Transverse colon (tissue), 4 donors: ENCODE results near the gene ERF. TPM values are rescaled to one million over a fixed set of nuclear protein-coding genes. Genes with fewer than 3 reads are reported as not detected.

ENCODE experiments used
- DNase-seq: peaks from one replicate; pipeline ENCODE4 v3.0.0-alpha.2; 2019
- H3K27ac ChIP-seq, 4 donors: fragments of 200-600 bp; sonication (generic); 2 replicates each; pipeline ENCODE4 v1.5.1; 2016 to 2018; ENCODE audit warnings: inconsistent platforms in 4 of 4
- H3K27me3 ChIP-seq: fragments of 200-600 bp; sonication (generic); 2 replicates; pipeline ENCODE4 v1.5.1; 2017; ENCODE audit warnings: inconsistent platforms
- H3K36me3 ChIP-seq, 4 donors: fragments of 200-600 bp; sonication (generic); 2 replicates each; pipeline ENCODE4 v1.5.1; 2017 to 2019; ENCODE audit warnings: inconsistent platforms in 4 of 4
- H3K4me1 ChIP-seq, 4 donors: fragments of 200-600 bp; sonication (generic); 2 replicates each; pipeline ENCODE4 v1.5.1; 2017 to 2020; ENCODE audit warnings: inconsistent platforms in 4 of 4
- H3K4me3 ChIP-seq, 4 donors: fragments of 200-600 bp; sonication (generic); 1 replicate in 1 of 4; 2 replicates in 3 of 4; pipeline versions ENCODE4 v1.5.1 to v1.6.1; 2017 to 2019; ENCODE audit warnings: inconsistent platforms in 4 of 4
- H3K9me3 ChIP-seq, 2 donors: fragments of 200-600 bp; sonication (generic); 2 replicates each; pipeline ENCODE4 v1.5.1; 2017 to 2019; ENCODE audit warnings: inconsistent platforms in 2 of 2
- CTCF ChIP-seq, 5 experiments: fragments of 200-600 bp in 3 of 5; fragments of 450-650 bp in 2 of 5; sonication (generic) in 3 of 5; IDR thresholded peaks; 1 replicate in 2 of 5; 2 replicates in 3 of 5; pipeline ENCODE4 v1.5.1; 2016 to 2017; ENCODE audit warnings: antibody characterized with exemption in 5 of 5, inconsistent platforms in 3 of 5, mild to moderate bottlenecking in 2 of 5, moderate library complexity in 1 of 5
- EP300 ChIP-seq: sonication (generic); formaldehyde crosslinking; IDR thresholded peaks from one replicate; pipeline ENCODE4 v1.6.1; 2017; ENCODE audit warnings: antibody characterized with exemption, low read depth
- POLR2A ChIP-seq: fragments of 450-650 bp; IDR thresholded peaks from one replicate; pipeline ENCODE4 v1.6.1; 2016; ENCODE audit warnings: antibody characterized with exemption, mild to moderate bottlenecking, moderate library complexity
- POLR2AphosphoS5 ChIP-seq, 3 donors: sonication (generic); formaldehyde crosslinking; IDR thresholded peaks; one replicate each; pipeline ENCODE4 v1.6.1; 2016; ENCODE audit warnings: antibody characterized with exemption in 3 of 3
- WGBS, 2 donors: methylation state at CpG; one replicate each; pipeline ENCODE4 v1.1.5; 2018; ENCODE audit warnings: low coverage in 1 of 2; 5-methylcytosine and 5-hydroxymethylcytosine counted together
- in situ Hi-C, 4 donors: fragments of 200-750 bp; cut with MboI; loops; one replicate each; pipeline versions ENCODE4 v1.15.0 to v1.15.1; 2017; ENCODE audit warnings: low sequenced_read_pairs in 3 of 4, low pct_ligation_motif_present in 1 of 4, low pct_unique_long_range_greater_than_20kb in 1 of 4
- intact Hi-C: fragments of 100-400 bp; cut with DNase I; formaldehyde crosslinking; loops from one replicate; pipeline ENCODE4 v1.15.1; 2023; ENCODE audit warnings: low total_unique reads
- total RNA-seq, 4 donors: library from RNA; depleted of rRNA; stranded (reverse); fragments of >200 nt; gene quantifications; one replicate each; pipeline ENCODE4 v1.1.0, GENCODE V29; 2016

ERF gene
- total RNA-seq, 4 donors from 2014 or later, result 20.9 to 67.3 (median 30.5) TPM

GRCh38 chr19:42284066-42284501, 29.2 kb upstream of the ERF start:
- Histone ChIP-seq H3K4me1 (peaks cover 43 to 67% (median 58%) of the 10 kb centered on the region in 4 donors), H3K36me3 (peaks cover 0 to 3% (median 1%) of the 10 kb centered on the region in 4 donors), H3K27ac (peak overlapping the region; percentile 91 to 99 (median 92)), H3K4me3 (peak overlapping the region in 3 of 4 donors; percentile 49 to 73 (median 53)), H3K27me3 (no peaks in the 10 kb centered on the region), H3K9me3 (no peaks in the 10 kb centered on the region)
- intact Hi-C loops (no loop called here), in situ Hi-C loops (no loop called here)
- TF ChIP-seq CTCF (IDR thresholded peaks at IDR 0.05), result no peak
- TF ChIP-seq POLR2AphosphoS5 (IDR thresholded peaks at IDR 0.05), result no peak
- no peak for TF ChIP-seq POLR2A
- TF ChIP-seq EP300, result no peak
- DNase-seq, result peak; percentile 89
- 0% methylated on average over 24 of the region's 76 CpGs; no CpG with 5 or more reads in 1 of the 2 donors for WGBS, 2 donors

GRCh38 chr19:42283188-42284065, 28.5 kb upstream of the ERF start:
- TF ChIP-seq EP300, result no peak
- TF ChIP-seq CTCF (IDR thresholded peaks at IDR 0.05), result peak in 1 of 5 experiments; percentile 21
- TF ChIP-seq POLR2AphosphoS5 (IDR thresholded peaks at IDR 0.05), result peak; percentile 75 to 80 (median 76)
- peak; percentile 61 for TF ChIP-seq POLR2A
- no peaks in the 10 kb centered on the region for H3K36me3 ChIP-seq
- peak overlapping the region; percentile 91 to 99 (median 92) for H3K27ac ChIP-seq
- H3K27me3 ChIP-seq, result no peaks in the 10 kb centered on the region
- H3K9me3 ChIP-seq, result no peaks in the 10 kb centered on the region
- H3K4me3 ChIP-seq, result peak overlapping the region; percentile 46 to 73 (median 53)
- 1 to 7% methylated on average over 10 to 57 of the region's 74 CpGs for WGBS, 2 donors
- DNase-seq, result peak; percentile 97
- intact Hi-C loops, result no loop called here
- in situ Hi-C loops, result no loop called here
- H3K4me1 ChIP-seq, result peaks cover 49 to 72% (median 64%) of the 10 kb centered on the region in 4 donors

- Histone ChIP-seq H3K4me1 (peaks cover 55 to 78% (median 70%) of the 10 kb centered on the region in 4 donors), H3K27ac (peak overlapping the region; percentile 91 to 99 (median 92)), H3K9me3 (no peaks in the 10 kb centered on the region), H3K27me3 (no peaks in the 10 kb centered on the region), H3K36me3 (no peaks in the 10 kb centered on the region), H3K4me3 (no peak overlapping the region)
- no peak for DNase-seq
- in situ Hi-C loops (no loop called here), intact Hi-C loops (no loop called here)
- TF ChIP-seq POLR2AphosphoS5 (IDR thresholded peaks at IDR 0.05) (no peak), CTCF (IDR thresholded peaks at IDR 0.05) (no peak), POLR2A (no peak), EP300 (no peak)
- 17 to 50% methylated on average over 2 to 4 of the region's 4 CpGs for WGBS, 2 donors
Measured at GRCh38 chr19:42282819-42283187, 27.9 kb upstream of the ERF start.

- Histone ChIP-seq H3K4me1 (peaks cover 59 to 85% (median 76%) of the 10 kb centered on the region in 4 donors), H3K27me3 (no peaks in the 10 kb centered on the region), H3K36me3 (no peaks in the 10 kb centered on the region), H3K27ac (peak overlapping the region; percentile 91 to 99 (median 92)), H3K4me3 (no peak overlapping the region), H3K9me3 (no peaks in the 10 kb centered on the region)
- WGBS, 2 donors, result 44% methylated on average over 7 of the region's 7 CpGs; no CpG with 5 or more reads in 1 of the 2 donors
- intact Hi-C loops (no loop called here), in situ Hi-C loops (no loop called here)
- DNase-seq, result no peak
- TF ChIP-seq CTCF (IDR thresholded peaks at IDR 0.05), result no peak
- no peak for TF ChIP-seq POLR2A
- TF ChIP-seq EP300, result no peak
- TF ChIP-seq POLR2AphosphoS5 (IDR thresholded peaks at IDR 0.05), result no peak
Measured at GRCh38 chr19:42281827-42282762, 27.2 kb upstream of the ERF start.
